Endothelial cell of umbilical vein (primary cell): ENCODE results near the gene MEF2A. TPM values are rescaled to one million over a fixed set of nuclear protein-coding genes. Genes with fewer than 3 reads are reported as not detected.

Experiments
- BruUV-seq: library from RNA; stranded (reverse); fragments of 400-500 nt; replicated peaks from 2 replicates; lab custom pipeline; 2021; lab: Mats Ljungman, UMichigan
- CTCF ChIA-PET: fragments of 300-600, 350-600 bp; sonication (Branson Sonifier 250); formaldehyde crosslinking; loops from one replicate; lab custom pipeline; 2021; ENCODE audit warnings: antibody characterized with exemption, inconsistent platforms; lab: Charles Lee
- POLR2A ChIA-PET: fragments of 300-600, 350-600 bp; sonication (Branson Sonifier 250); formaldehyde crosslinking; loops from one replicate; lab custom pipeline; 2021; ENCODE audit warnings: antibody characterized with exemption, inconsistent platforms; lab: Charles Lee
- DNase-seq: peaks from one replicate; pipeline ENCODE4 v3.0.0-alpha.2; 2011; ENCODE audit warnings: low read depth, low spot score
- FAIRE-seq: peaks from 2 replicates; lab custom pipeline; 2011; peaks lifted over from hg19 to GRCh38; lab: Jason Lieb, UNC
- H2AFZ ChIP-seq: 2 replicates; pipeline ENCODE4 v1.6.0; 2012; ENCODE audit warnings: low read depth, low read length, control low read depth, inconsistent platforms
- H3K27ac ChIP-seq: 2 replicates; pipeline ENCODE4 v1.5.1; 2011; ENCODE audit warnings: low read depth, mild to moderate bottlenecking, control low read depth, low read length, moderate library complexity; ENCODE audit not compliant: insufficient read depth
- H3K27me3 ChIP-seq, 2 experiments: 2 replicates each; pipeline versions ENCODE4 v1.6.0 to v1.6.1; 2011; ENCODE audit warnings: low read length in 2 of 2, mixed read lengths in 1 of 2; ENCODE audit not compliant: control insufficient read depth in 2 of 2, insufficient read depth in 2 of 2
- H3K36me3 ChIP-seq, 2 experiments: 2 replicates in 1 of 2; 3 replicates in 1 of 2; pipeline ENCODE4 v1.5.1; 2011; ENCODE audit warnings: low read length in 2 of 2, mild to moderate bottlenecking in 1 of 2, moderate library complexity in 1 of 2; ENCODE audit not compliant: control insufficient read depth in 2 of 2, insufficient read depth in 2 of 2; ENCODE audit errors: extremely low read depth in 1 of 2
- H3K4me1 ChIP-seq: 3 replicates; pipeline ENCODE4 v1.5.1; 2011; ENCODE audit warnings: mild to moderate bottlenecking, low read length; ENCODE audit not compliant: control insufficient read depth, insufficient read depth; ENCODE audit errors: extremely low read depth
- H3K4me2 ChIP-seq: 2 replicates; pipeline ENCODE4 v1.6.1; 2011; ENCODE audit warnings: low read length, control low read depth, mixed read lengths; ENCODE audit not compliant: insufficient read depth
- H3K4me3 ChIP-seq, 3 experiments: fragments of 200-600 bp in 1 of 3; sonication (generic), shearing (Covaris generic) in 1 of 3; replicated peaks in 1 of 3; 2 replicates each; pipeline ENCODE4 v1.5.1; 2011 to 2016; ENCODE audit warnings: control low read depth in 3 of 3, low read length in 3 of 3, mild to moderate bottlenecking in 2 of 3, inconsistent platforms in 1 of 3, low read depth in 1 of 3, moderate library complexity in 1 of 3; ENCODE audit not compliant: insufficient read depth in 1 of 3
- H3K79me2 ChIP-seq: 2 replicates; pipeline ENCODE4 v1.6.0; 2012; ENCODE audit warnings: low read length, inconsistent platforms; ENCODE audit not compliant: control insufficient read depth, insufficient read depth
- H3K9ac ChIP-seq: replicated peaks from 2 replicates; pipeline ENCODE3; 2011; ENCODE audit warnings: low read length, control low read depth; ENCODE audit not compliant: insufficient read depth; ENCODE audit errors: extremely low read depth
- H3K9me1 ChIP-seq: replicated peaks from 3 replicates; pipeline ENCODE4 v1.6.0; 2011; ENCODE audit warnings: mild to moderate bottlenecking, low read length; ENCODE audit not compliant: control insufficient read depth, insufficient read depth; ENCODE audit errors: extremely low read depth
- H3K9me3 ChIP-seq: replicated peaks from 2 replicates; pipeline ENCODE4 v1.5.1; 2012; ENCODE audit warnings: low read length, inconsistent platforms; ENCODE audit not compliant: control insufficient read depth, insufficient read depth
- H4K20me1 ChIP-seq: replicated peaks from 2 replicates; pipeline ENCODE3; 2011; ENCODE audit warnings: mild to moderate bottlenecking, low read length; ENCODE audit not compliant: control insufficient read depth, insufficient read depth; ENCODE audit errors: extremely low read depth
- JUN ChIP-seq: IDR thresholded peaks from 2 replicates; pipeline ENCODE4 v1.6.1; 2011; ENCODE audit warnings: borderline replicate concordance, low read depth; ENCODE audit not compliant: insufficient read length, insufficient read depth
- POLR2A ChIP-seq: IDR thresholded peaks from 2 replicates; pipeline ENCODE4 v1.6.1; 2012; ENCODE audit warnings: low read depth, mild to moderate bottlenecking, control low read depth, low read length
- POLR2AphosphoS5 ChIP-seq: IDR thresholded peaks from 2 replicates; pipeline ENCODE4 v1.6.1; 2012; ENCODE audit warnings: low read depth, mild to moderate bottlenecking, control low read depth, low read length, moderate library complexity; ENCODE audit not compliant: insufficient read depth
- dilution Hi-C: fragments of 300-500 bp; cut with MboI; formaldehyde crosslinking; loops from one replicate; pipeline ENCODE4 v1.15.0; 2019; ENCODE audit warnings: low sequenced_read_pairs; ENCODE audit not compliant: extremely low pct_ligation_motif_present
- intact Hi-C: fragments of 100-400 bp; cut with micrococcal nuclease; formaldehyde crosslinking; loops from one replicate; pipeline ENCODE4 v1.10.0; 2022
- polyA plus RNA-seq, 4 experiments: library from polyadenylated mRNA; depleted of rRNA in 3 of 4; stranded (reverse) in 3 of 4; unstranded in 1 of 4; fragments of >200 nt; gene quantifications; 2 replicates each; pipeline versions ENCODE4 v1.2.1 to v1.2.3, GENCODE V29; 2011 to 2012; ENCODE audit warnings: missing spikeins in 1 of 4
- small RNA-seq: library from RNA; depleted of rRNA; stranded (forward); fragments of <200 nt; gene quantifications from one replicate; pipeline ENCODE3, GENCODE V24; 2012; ENCODE audit warnings: low replicate concordance, low read depth; ENCODE audit not compliant: insufficient read depth, insufficient read length
- total RNA-seq: library from RNA; stranded (reverse); gene quantifications from 2 replicates; pipeline ENCODE4 v1.2.3, GENCODE V29; 2021
- TF ChIP-seq, protein P1 (sequence below), 2 donors: IDR thresholded peaks; 1 replicate in 1 of 2; 2 replicates in 1 of 2; pipeline ENCODE4 v1.5.1; 2011; ENCODE audit warnings: low read length in 2 of 2, mild to moderate bottlenecking in 2 of 2, moderate library complexity in 2 of 2, control low read depth in 1 of 2, inconsistent platforms in 1 of 2, low read depth in 1 of 2; ENCODE audit not compliant: insufficient read depth in 1 of 2; ENCODE audit errors: extremely low read depth in 1 of 2
- TF ChIP-seq, protein P2 (sequence below): IDR thresholded peaks from 2 replicates; pipeline ENCODE4 v1.6.1; 2011; ENCODE audit not compliant: insufficient read depth, insufficient read length

MEF2A gene
- total and polyA plus RNA-seq, 2 donors (not counting 3 experiments of a cell fraction or from before 2014, with no cell fraction given): 38.0 to 45.3 TPM

- DNase-seq (no peak), FAIRE-seq (no peak)
- no peak overlapping the region for H3K9ac ChIP-seq
- no peak overlapping the region for H3K4me2 ChIP-seq
- H3K9me1 ChIP-seq: no peaks in the 10 kb centered on the region
- POLR2A ChIA-PET: no interaction called here
- H4K20me1 ChIP-seq: no peaks in the 10 kb centered on the region
- H3K4me1 ChIP-seq: no peaks in the 10 kb centered on the region
- no peak overlapping the region for H2AFZ ChIP-seq
- no TSS peak for BruUV-seq
- H3K36me3 ChIP-seq: no peaks in the 10 kb centered on the region
- intact Hi-C loops: no loop called here
- dilution Hi-C loops: no loop called here
- TF ChIP-seq POLR2A (no peak), POLR2AphosphoS5 (no peak), JUN (no peak)
- no peaks in the 10 kb centered on the region for H3K79me2 ChIP-seq
- H3K27me3 ChIP-seq: peaks cover 0 to 2% of the 10 kb centered on the region in 2 experiments
- CTCF ChIA-PET: interaction anchor here (1.7 kb wide), 1 partner anchor 8 kb away, joined by 5 read pairs; no protein-coding TSS in a partner anchor
- H3K4me3 ChIP-seq: no peak overlapping the region
- no peak overlapping the region for H3K27ac ChIP-seq
- no peaks in the 10 kb centered on the region for H3K9me3 ChIP-seq
These were observed 198.0 kb downstream of the MEF2A start for GRCh38 chr15:99763827-99764226.

GRCh38 chr15:99764522-99764921, 198.7 kb downstream of the MEF2A start:
- Histone ChIP-seq H2AFZ (no peak overlapping the region), H3K9ac (no peak overlapping the region), H4K20me1 (no peaks in the 10 kb centered on the region), H3K4me2 (no peak overlapping the region), H3K79me2 (no peaks in the 10 kb centered on the region), H3K9me1 (no peaks in the 10 kb centered on the region), H3K27ac (no peak overlapping the region), H3K4me1 (no peaks in the 10 kb centered on the region), H3K36me3 (no peaks in the 10 kb centered on the region), H3K27me3 (peaks cover 0 to 2% of the 10 kb centered on the region in 2 experiments), H3K4me3 (no peak overlapping the region), H3K9me3 (no peaks in the 10 kb centered on the region)
- TF ChIP-seq, protein P1, sequence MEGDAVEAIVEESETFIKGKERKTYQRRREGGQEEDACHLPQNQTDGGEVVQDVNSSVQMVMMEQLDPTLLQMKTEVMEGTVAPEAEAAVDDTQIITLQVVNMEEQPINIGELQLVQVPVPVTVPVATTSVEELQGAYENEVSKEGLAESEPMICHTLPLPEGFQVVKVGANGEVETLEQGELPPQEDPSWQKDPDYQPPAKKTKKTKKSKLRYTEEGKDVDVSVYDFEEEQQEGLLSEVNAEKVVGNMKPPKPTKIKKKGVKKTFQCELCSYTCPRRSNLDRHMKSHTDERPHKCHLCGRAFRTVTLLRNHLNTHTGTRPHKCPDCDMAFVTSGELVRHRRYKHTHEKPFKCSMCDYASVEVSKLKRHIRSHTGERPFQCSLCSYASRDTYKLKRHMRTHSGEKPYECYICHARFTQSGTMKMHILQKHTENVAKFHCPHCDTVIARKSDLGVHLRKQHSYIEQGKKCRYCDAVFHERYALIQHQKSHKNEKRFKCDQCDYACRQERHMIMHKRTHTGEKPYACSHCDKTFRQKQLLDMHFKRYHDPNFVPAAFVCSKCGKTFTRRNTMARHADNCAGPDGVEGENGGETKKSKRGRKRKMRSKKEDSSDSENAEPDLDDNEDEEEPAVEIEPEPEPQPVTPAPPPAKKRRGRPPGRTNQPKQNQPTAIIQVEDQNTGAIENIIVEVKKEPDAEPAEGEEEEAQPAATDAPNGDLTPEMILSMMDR (IDR thresholded peaks at IDR 0.05; ENCODE audit: extremely low read depth in 1 of 2, insufficient read depth in 1 of 2, low read depth in 1 of 2, low read length in 2 of 2): no peak
- TF ChIP-seq, protein P2, sequence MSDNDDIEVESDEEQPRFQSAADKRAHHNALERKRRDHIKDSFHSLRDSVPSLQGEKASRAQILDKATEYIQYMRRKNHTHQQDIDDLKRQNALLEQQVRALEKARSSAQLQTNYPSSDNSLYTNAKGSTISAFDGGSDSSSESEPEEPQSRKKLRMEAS: no peak
- TF ChIP-seq POLR2A: no peak
- DNase-seq (no peak), FAIRE-seq (no peak)
- dilution Hi-C loops: no loop called here
- ChIA-PET CTCF (interaction anchor here (1.7 kb wide), 1 partner anchor 8 kb away, joined by 5 read pairs; no protein-coding TSS in a partner anchor), POLR2A (no interaction called here)
- intact Hi-C loops: no loop called here
- BruUV-seq: no TSS peak

Small RNAs within 50 kb of the gene (small RNA-seq; reads per million reads assigned to genes)
- gene RF00019: not detected

Other genes with a start within 250 kb of the MEF2A start
- 7.0 and 8.4 TPM in 2 replicates for gene LYSMD4, start 167.5 kb downstream of the MEF2A start, total RNA-seq
- 6.9 and 7.1 TPM in 2 replicates for gene LYSMD4, start 167.5 kb downstream of the MEF2A start, polyA plus RNA-seq